Breast epithelium (tissue), 3 donors: ENCODE measurements around the gene FAM3C.

Experiments used
- POLR2A ChIP-seq: fragments of 450-650 bp; IDR thresholded peaks from one replicate; pipeline ENCODE4 v1.6.1; 2016; ENCODE audit warnings: antibody characterized with exemption, mild to moderate bottlenecking, moderate library complexity
- TF ChIP-seq, protein P1 (sequence below), 3 donors: fragments of 450-650 bp; IDR thresholded peaks; one replicate each; pipeline ENCODE4 v1.5.1; 2016 to 2017; ENCODE audit warnings: antibody characterized with exemption in 3 of 3, mild to moderate bottlenecking in 3 of 3, moderate library complexity in 3 of 3

- no peak for TF ChIP-seq POLR2A
- TF ChIP-seq, protein P1, sequence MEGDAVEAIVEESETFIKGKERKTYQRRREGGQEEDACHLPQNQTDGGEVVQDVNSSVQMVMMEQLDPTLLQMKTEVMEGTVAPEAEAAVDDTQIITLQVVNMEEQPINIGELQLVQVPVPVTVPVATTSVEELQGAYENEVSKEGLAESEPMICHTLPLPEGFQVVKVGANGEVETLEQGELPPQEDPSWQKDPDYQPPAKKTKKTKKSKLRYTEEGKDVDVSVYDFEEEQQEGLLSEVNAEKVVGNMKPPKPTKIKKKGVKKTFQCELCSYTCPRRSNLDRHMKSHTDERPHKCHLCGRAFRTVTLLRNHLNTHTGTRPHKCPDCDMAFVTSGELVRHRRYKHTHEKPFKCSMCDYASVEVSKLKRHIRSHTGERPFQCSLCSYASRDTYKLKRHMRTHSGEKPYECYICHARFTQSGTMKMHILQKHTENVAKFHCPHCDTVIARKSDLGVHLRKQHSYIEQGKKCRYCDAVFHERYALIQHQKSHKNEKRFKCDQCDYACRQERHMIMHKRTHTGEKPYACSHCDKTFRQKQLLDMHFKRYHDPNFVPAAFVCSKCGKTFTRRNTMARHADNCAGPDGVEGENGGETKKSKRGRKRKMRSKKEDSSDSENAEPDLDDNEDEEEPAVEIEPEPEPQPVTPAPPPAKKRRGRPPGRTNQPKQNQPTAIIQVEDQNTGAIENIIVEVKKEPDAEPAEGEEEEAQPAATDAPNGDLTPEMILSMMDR (IDR thresholded peaks at IDR 0.05), result no peak
These were observed 52.0 kb downstream of the FAM3C start for GRCh38 chr7:121344093-121344492.
